Measurements from ENCODE around the gene SLC7A7. TPM values are rescaled to one million over a fixed set of nuclear protein-coding genes. Genes with fewer than 3 reads are reported as not detected.

SLC7A7 gene
- total and polyA plus RNA-seq, 5 donors from 2014 or later = 0.21 to 0.61 (median 0.50) TPM; not detected in 1

GRCh38 chr14:22847661-22848341, 32.6 kb upstream of the SLC7A7 start:
- Histone ChIP-seq H3K27me3 (ENCODE audit: control insufficient read depth, insufficient read depth, low read length) (no peaks in the 10 kb centered on the region), H3K27ac (ENCODE audit: insufficient read depth, low read length, poor library complexity, severe bottlenecking) (no peak overlapping the region), H3K36me3 (ENCODE audit: control insufficient read depth, insufficient read depth, low read length) (no peaks in the 10 kb centered on the region), H3K4me1 (ENCODE audit: control insufficient read depth, insufficient read depth, low read length, poor library complexity, severe bottlenecking) (peaks cover 1% of the 10 kb centered on the region), H3K9me3 (ENCODE audit: control insufficient read depth in 2 of 2, low read length in 2 of 2) (no peaks in the 10 kb centered on the region), H3K4me3 (ENCODE audit: low read depth, low read length) (no peak overlapping the region)
- Mint-ChIP-seq H3K9me3 (peaks cover 0 to 2% (median 0%) of the 10 kb centered on the region in 7 donors), H3K27me3 (peaks cover 16% of the 10 kb centered on the region), H3K4me3 (no peak overlapping the region), H3K27ac (no peak overlapping the region), H3K36me3 (no peaks in the 10 kb centered on the region), H3K4me1 (peaks cover 0 to 2% (median under 1%) of the 10 kb centered on the region in 4 donors)
- ATAC-seq (ENCODE audit: low read depth in 2 of 2) = no peak
- DNase-seq = no peak

- ATAC-seq (ENCODE audit: low read depth in 2 of 2) (no peak), DNase-seq (no peak)
- no peaks in the 10 kb centered on the region for H3K9me3 ChIP-seq (ENCODE audit: control insufficient read depth in 2 of 2, low read length in 2 of 2)
- H3K27me3 ChIP-seq (ENCODE audit: control insufficient read depth, insufficient read depth, low read length) = no peaks in the 10 kb centered on the region
- Mint-ChIP-seq H3K27me3 (peaks cover 16% of the 10 kb centered on the region), H3K9me3 (peaks cover 0 to 2% (median 0%) of the 10 kb centered on the region in 7 donors), H3K36me3 (no peaks in the 10 kb centered on the region), H3K27ac (no peak overlapping the region), H3K4me3 (no peak overlapping the region), H3K4me1 (no peaks in the 10 kb centered on the region)
- H3K36me3 ChIP-seq (ENCODE audit: control insufficient read depth, insufficient read depth, low read length) = no peaks in the 10 kb centered on the region
- H3K4me1 ChIP-seq (ENCODE audit: control insufficient read depth, insufficient read depth, low read length, poor library complexity, severe bottlenecking) = no peaks in the 10 kb centered on the region
- H3K27ac ChIP-seq (ENCODE audit: insufficient read depth, low read length, poor library complexity, severe bottlenecking) = no peak overlapping the region
- no peak overlapping the region for H3K4me3 ChIP-seq (ENCODE audit: low read depth, low read length)
These were observed 31.6 kb upstream of the SLC7A7 start for GRCh38 chr14:22846811-22847307.

- H3K4me3 Mint-ChIP-seq = no peak overlapping the region
- Histone ChIP-seq H3K4me3 (ENCODE audit: low read depth, low read length) (no peak overlapping the region), H3K36me3 (ENCODE audit: control insufficient read depth, insufficient read depth, low read length) (no peaks in the 10 kb centered on the region), H3K9me3 (ENCODE audit: control insufficient read depth in 2 of 2, low read length in 2 of 2) (no peaks in the 10 kb centered on the region), H3K27ac (ENCODE audit: insufficient read depth, low read length, poor library complexity, severe bottlenecking) (no peak overlapping the region), H3K4me1 (ENCODE audit: control insufficient read depth, insufficient read depth, low read length, poor library complexity, severe bottlenecking) (no peaks in the 10 kb centered on the region), H3K27me3 (ENCODE audit: control insufficient read depth, insufficient read depth, low read length) (no peaks in the 10 kb centered on the region)
- peaks cover 0 to 2% (median 0%) of the 10 kb centered on the region in 7 donors for H3K9me3 Mint-ChIP-seq
- H3K4me1 Mint-ChIP-seq = no peaks in the 10 kb centered on the region
- no peak overlapping the region for H3K27ac Mint-ChIP-seq
- peaks cover 16% of the 10 kb centered on the region for H3K27me3 Mint-ChIP-seq
- H3K36me3 Mint-ChIP-seq = no peaks in the 10 kb centered on the region
- DNase-seq = no peak
- ATAC-seq (ENCODE audit: low read depth in 2 of 2) = no peak
These were observed 30.8 kb upstream of the SLC7A7 start for GRCh38 chr14:22845821-22846625.

- H3K4me1 Mint-ChIP-seq = no peaks in the 10 kb centered on the region
- H3K9me3 Mint-ChIP-seq = peaks cover 0 to 2% (median 0%) of the 10 kb centered on the region in 7 donors
- H3K4me1 ChIP-seq (ENCODE audit: control insufficient read depth, insufficient read depth, low read length, poor library complexity, severe bottlenecking) = no peaks in the 10 kb centered on the region
- no peaks in the 10 kb centered on the region for H3K36me3 ChIP-seq (ENCODE audit: control insufficient read depth, insufficient read depth, low read length)
- H3K27me3 ChIP-seq (ENCODE audit: control insufficient read depth, insufficient read depth, low read length) = no peaks in the 10 kb centered on the region
- no peak for ATAC-seq (ENCODE audit: low read depth in 2 of 2)
- H3K4me3 ChIP-seq (ENCODE audit: low read depth, low read length) = no peak overlapping the region
- no peak overlapping the region for H3K27ac Mint-ChIP-seq
- H3K27ac ChIP-seq (ENCODE audit: insufficient read depth, low read length, poor library complexity, severe bottlenecking) = no peak overlapping the region
- no peak for DNase-seq
- H3K27me3 Mint-ChIP-seq = peaks cover 20% of the 10 kb centered on the region
- H3K36me3 Mint-ChIP-seq = no peaks in the 10 kb centered on the region
- no peaks in the 10 kb centered on the region for H3K9me3 ChIP-seq (ENCODE audit: control insufficient read depth in 2 of 2, low read length in 2 of 2)
- H3K4me3 Mint-ChIP-seq = no peak overlapping the region
These were observed 29.8 kb upstream of the SLC7A7 start for GRCh38 chr14:22845103-22845394.

- Mint-ChIP-seq H3K27ac (peak overlapping the region in 1 of 3 donors; percentile 26), H3K9me3 (no peaks in the 10 kb centered on the region), H3K4me1 (no peaks in the 10 kb centered on the region), H3K27me3 (peaks cover 23% of the 10 kb centered on the region), H3K4me3 (no peak overlapping the region), H3K36me3 (no peaks in the 10 kb centered on the region)
- Histone ChIP-seq H3K27ac (ENCODE audit: insufficient read depth, low read length, poor library complexity, severe bottlenecking) (no peak overlapping the region), H3K36me3 (ENCODE audit: control insufficient read depth, insufficient read depth, low read length) (no peaks in the 10 kb centered on the region), H3K4me3 (ENCODE audit: low read depth, low read length) (no peak overlapping the region), H3K27me3 (ENCODE audit: control insufficient read depth, insufficient read depth, low read length) (no peaks in the 10 kb centered on the region), H3K4me1 (ENCODE audit: control insufficient read depth, insufficient read depth, low read length, poor library complexity, severe bottlenecking) (no peaks in the 10 kb centered on the region), H3K9me3 (ENCODE audit: control insufficient read depth in 2 of 2, low read length in 2 of 2) (no peaks in the 10 kb centered on the region)
- ATAC-seq (ENCODE audit: low read depth in 2 of 2) = no peak
- no peak for DNase-seq
These were observed 29.2 kb upstream of the SLC7A7 start for GRCh38 chr14:22844221-22845102.

- no peak overlapping the region for H3K27ac ChIP-seq (ENCODE audit: insufficient read depth, low read length, poor library complexity, severe bottlenecking)
- peaks cover 25% of the 10 kb centered on the region for H3K27me3 Mint-ChIP-seq
- H3K27ac Mint-ChIP-seq = peak overlapping the region in 1 of 3 donors; percentile 82
- no peak overlapping the region for H3K4me3 Mint-ChIP-seq
- no peaks in the 10 kb centered on the region for H3K4me1 ChIP-seq (ENCODE audit: control insufficient read depth, insufficient read depth, low read length, poor library complexity, severe bottlenecking)
- peaks cover 0 to 3% (median 0%) of the 10 kb centered on the region in 4 donors for H3K4me1 Mint-ChIP-seq
- H3K36me3 Mint-ChIP-seq = no peaks in the 10 kb centered on the region
- H3K4me3 ChIP-seq (ENCODE audit: low read depth, low read length) = no peak overlapping the region
- DNase-seq = no peak
- H3K36me3 ChIP-seq (ENCODE audit: control insufficient read depth, insufficient read depth, low read length) = no peaks in the 10 kb centered on the region
- no peaks in the 10 kb centered on the region for H3K9me3 Mint-ChIP-seq
- no peaks in the 10 kb centered on the region for H3K27me3 ChIP-seq (ENCODE audit: control insufficient read depth, insufficient read depth, low read length)
- H3K9me3 ChIP-seq (ENCODE audit: control insufficient read depth in 2 of 2, low read length in 2 of 2) = no peaks in the 10 kb centered on the region
- ATAC-seq (ENCODE audit: low read depth in 2 of 2) = no peak
These were observed 28.1 kb upstream of the SLC7A7 start for GRCh38 chr14:22843123-22843925.
